Measurements from ENCODE around the gene CYP24A1. TPM values are rescaled to one million over a fixed set of nuclear protein-coding genes. Genes with fewer than 3 reads are reported as not detected.

The CYP24A1 gene
- not detected for total RNA-seq
- long read RNA-seq = 0 reads

DNA sequence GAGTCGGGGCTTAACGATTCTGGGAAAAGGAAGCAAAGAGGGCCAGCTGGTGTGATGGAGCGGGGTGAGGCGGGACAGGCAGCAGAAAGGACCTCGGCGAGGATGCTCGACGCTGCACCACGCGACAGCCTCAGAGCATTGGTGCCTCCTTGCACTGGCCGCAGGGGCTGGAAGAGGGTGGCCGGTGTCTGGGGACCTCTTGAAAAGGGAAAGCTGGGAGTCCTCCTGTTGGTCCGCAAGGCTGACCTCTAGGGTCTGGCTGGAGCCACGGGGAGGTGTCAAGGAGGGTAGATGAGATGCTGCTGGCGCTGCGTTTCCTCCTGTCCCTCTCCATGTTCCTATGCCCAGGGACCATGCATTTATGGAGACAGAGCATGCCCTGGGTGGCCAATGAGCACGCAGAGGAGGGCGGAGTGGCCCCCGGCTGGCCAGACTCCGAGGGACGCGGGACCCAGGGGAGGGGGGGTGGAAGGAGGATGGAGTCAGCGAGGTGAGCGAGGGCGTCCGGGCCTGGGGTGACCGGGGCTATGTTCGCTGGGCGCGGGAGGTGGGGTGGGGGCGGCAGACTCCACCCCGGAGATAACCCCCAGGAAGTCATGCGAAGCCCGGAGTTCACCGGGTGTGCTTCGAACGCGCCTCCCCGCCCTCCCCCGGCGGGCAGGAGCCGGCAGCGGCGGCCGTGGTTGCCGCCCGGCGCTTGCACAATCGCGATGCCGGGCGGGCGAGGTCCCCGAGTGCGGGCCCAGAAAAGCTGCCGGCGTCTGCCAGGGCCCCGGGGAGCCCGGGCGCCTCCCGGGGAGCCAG is at the start of gene CYP24A1:
TSS of gene CYP24A1 (minus strand) at position 334 of the 804 bp plus-strand sequence. CDS start 407 bp downstream, outside the sequence.
- DNase-seq (ENCODE audit: low spot score) = no peak

DNA sequence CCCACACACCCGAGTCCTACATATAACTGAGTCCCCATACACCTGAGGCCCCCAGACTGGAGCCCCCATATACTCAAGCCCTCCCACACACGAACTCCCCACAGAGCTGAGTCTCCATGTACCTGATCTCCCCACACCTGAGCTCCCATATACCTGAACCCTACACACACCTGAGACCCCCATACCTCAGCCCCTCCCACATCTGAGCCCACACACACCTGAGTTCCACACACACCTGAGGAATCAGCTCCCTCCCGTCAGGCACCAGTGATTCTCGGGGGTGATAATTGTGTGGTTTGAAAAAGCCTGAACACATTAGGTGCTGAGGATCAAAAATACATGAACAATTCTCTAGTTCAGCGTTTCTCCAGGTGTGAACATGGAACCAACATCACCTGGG is 49.5 kb upstream of the CYP24A1 start:
- DNase-seq (ENCODE audit: low spot score) = no peak
- intact Hi-C loops (cut with DNase I) = no loop called here

More for the DNA sequence above, at the start of gene CYP24A1:
- intact Hi-C loops (cut with DNase I) = no loop called here

DNA sequence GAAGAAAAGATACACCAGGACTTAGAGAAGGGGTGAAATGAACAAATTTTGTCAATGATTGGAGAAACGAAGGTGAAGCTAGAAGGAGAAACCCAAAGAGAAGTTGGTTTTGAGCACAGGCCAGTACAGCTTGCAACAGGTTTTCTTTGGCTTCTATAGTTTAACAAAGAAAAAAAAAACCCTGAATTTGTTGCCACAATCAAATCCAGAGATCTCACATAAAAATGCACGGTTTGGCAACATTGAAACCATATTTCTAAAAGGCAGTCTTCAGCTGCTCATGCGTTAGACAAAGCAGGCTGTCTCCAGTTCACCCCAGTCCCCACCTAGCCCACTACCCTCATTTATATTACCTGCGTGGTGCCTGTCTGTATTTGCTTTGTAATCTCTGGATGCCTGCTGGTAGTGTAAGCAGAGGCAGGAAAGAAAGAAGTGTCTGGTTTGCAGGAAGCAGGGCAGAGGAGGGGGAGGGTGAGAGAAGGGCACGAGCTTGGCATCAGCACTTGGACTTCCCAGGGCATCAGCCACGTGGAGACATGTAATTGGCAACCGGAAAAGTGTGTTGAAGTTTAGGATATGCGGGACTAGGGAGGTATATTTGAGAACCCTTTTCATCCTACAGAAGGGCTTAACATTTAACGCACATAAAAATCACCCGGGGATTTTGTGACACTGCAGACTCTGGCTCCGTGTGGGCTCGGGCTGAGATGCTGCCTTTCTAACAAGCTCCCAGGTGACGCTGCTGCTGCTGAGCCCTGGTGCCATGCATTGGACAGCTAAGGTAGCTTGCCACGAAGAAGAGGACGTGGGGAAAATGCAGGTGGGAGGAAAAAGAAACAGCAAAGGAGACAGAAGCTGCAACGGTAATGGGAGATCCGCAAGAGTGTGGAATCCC is 48.5 kb upstream of the CYP24A1 start:
- intact Hi-C loops (cut with DNase I) = loop anchor here (2.0 kb wide), 1 partner anchor 425 kb away; no protein-coding TSS in a partner anchor
- DNase-seq (ENCODE audit: low spot score) = no peak

DNA sequence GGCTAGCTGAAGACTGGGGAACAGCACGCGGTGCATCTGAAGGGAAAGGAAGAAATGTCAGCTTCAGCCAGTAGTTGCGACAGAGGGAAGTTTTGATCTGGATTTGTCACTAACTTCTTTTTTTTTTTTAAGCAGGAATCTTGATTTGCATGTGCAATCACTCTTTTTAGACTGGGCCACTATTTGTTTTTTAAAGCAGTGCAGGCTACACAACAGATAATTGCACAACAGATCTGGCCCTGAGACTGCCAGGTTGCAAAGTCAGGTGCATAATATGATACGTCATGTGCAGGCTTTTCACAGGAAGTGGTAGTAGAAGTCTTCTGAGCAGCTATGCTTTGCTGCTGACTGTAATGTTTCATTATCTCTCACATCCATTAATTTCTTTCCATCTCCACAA is 47.6 kb upstream of the CYP24A1 start:
- intact Hi-C loops (cut with DNase I) = loop anchor here (2.0 kb wide), 1 partner anchor 425 kb away; no protein-coding TSS in a partner anchor
- DNase-seq (ENCODE audit: low spot score) = no peak

DNA sequence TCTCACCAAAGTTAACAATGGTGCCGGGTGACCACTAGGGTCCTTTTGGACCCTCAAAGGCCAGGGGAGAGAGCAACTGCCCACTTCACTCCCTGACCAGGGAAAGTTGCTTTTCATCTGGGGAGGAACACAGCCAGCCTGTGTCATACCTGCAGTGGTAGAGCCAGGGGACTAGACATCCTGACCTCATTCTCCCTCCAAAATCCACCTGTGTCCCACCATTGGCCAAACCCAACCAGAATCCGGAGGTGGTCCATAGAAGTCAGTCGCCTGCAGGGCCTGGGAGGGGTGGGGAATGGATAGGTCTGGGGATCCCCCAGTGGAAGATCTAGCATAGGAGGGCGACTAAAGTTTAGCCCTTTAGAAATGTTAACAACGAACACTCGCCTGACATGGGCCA is 46.9 kb upstream of the CYP24A1 start:
- intact Hi-C loops (cut with DNase I) = loop anchor here (2.0 kb wide), 1 partner anchor 426 kb away; no protein-coding TSS in a partner anchor
- DNase-seq (ENCODE audit: low spot score) = no peak

DNA sequence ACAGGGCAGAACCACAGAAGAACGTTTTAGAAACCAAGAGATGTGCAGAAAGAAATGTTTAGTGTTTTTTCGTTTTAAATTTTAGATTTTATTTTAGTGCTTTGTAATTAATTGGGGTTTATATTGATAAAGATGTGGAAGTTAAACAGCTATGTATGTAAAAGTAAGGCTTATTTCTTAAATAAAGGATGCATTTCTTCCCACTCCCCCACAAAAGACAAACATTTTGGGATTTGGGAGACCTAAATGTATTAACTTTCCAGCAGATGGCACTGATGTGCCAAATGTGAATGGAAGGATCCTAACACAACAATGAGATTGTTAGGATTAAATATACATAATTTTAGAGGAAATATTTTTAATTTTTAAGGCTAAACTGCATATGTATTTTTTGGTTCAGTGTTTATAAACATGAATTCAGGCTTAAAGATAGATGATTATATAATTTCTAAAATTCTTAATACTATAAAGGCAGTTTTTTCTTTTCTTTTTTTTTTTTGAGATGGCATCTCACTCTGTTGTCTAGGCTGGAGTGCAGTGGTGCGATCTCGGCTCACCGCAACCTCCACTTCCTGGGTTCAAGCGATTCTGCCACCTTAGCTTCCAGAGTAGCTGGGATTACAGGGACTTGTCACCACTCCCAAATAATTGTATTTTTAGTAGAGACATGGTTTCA is 46.1 kb upstream of the CYP24A1 start:
- no peak for DNase-seq (ENCODE audit: low spot score)
- intact Hi-C loops (cut with DNase I) = loop anchor here (2.0 to 5.0 kb wide), 2 partner anchors 257 to 427 kb away; partner anchors contain the start of gene DOK5

DNA sequence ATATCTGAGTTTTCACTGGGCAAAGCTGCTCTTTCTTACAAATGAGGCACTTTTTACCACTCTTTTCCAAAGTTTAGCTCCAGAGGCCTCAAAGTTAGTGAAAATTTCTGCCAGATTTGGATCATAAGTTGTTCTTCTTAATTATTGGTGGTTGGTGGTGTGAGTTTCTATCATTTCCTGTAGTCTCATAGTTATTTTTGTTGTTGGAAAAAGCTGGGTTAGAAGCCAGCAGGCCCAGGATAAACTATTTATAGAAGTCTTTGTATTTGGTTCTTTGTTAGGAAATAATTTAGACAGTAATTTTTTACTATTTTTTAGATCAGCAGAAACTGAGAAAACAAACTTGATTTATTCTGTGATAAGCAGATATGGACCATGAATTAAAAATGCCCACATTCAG is 44.7 kb upstream of the CYP24A1 start:
- intact Hi-C loops (cut with DNase I) = loop anchor here (5.0 kb wide), 1 partner anchor 259 kb away; the partner anchor contains the start of gene DOK5
- no peak for DNase-seq (ENCODE audit: low spot score)

DNA sequence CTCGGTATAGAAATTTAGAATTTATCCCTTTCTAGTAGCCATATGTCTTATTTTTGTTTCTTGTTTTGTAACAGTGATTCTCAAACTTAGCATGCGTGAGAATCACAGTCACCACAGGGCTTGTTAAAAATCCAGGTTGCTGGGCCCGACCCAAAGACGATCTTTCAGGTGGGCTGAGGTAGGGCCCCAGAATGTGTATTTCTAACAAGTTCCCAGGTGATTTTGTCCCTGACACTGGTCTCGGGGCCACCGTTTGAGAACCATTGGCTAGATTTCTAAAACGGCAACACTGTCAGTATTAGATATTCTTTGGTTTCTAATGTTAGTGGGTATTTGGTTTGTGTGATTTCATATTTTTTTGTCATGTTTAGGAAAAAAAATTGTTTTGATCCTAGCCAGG is 44.0 kb upstream of the CYP24A1 start:
- intact Hi-C loops (cut with DNase I) = loop anchor here (5.0 kb wide), 1 partner anchor 260 kb away; the partner anchor contains the start of gene DOK5
- no peak for DNase-seq (ENCODE audit: low spot score)

DNA sequence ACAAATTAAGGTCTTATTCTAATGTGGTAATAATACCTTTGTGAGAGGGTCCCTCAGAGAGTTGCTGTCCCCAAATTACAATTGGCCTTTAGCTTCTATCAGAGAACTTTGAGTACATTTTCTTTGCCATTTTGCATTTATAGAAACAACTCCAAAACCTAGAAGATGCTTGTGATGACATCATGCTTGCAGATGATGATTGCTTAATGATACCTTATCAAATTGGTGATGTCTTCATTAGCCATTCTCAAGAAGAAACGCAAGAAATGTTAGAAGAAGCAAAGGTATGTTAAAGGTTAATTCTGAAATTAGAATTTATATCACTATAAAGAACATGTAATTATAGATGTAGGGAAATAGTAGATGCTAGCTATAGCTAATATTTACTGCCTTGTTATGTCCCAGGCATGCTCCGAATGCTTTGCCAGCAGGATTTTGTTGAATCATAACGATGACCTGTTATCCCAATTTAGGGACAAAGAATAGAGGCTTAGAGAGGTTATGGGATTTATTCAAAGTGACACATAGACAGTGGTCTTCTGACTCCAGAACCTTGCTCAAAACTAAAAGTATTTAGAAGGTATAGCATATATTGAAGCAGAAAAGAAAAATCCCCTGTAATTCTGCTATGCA is 41.5 kb upstream of the CYP24A1 start:
- no peak for DNase-seq (ENCODE audit: low spot score)
- intact Hi-C loops (cut with DNase I) = loop anchor here (5.0 kb wide), 1 partner anchor 262 kb away; the partner anchor contains the start of gene DOK5

DNA sequence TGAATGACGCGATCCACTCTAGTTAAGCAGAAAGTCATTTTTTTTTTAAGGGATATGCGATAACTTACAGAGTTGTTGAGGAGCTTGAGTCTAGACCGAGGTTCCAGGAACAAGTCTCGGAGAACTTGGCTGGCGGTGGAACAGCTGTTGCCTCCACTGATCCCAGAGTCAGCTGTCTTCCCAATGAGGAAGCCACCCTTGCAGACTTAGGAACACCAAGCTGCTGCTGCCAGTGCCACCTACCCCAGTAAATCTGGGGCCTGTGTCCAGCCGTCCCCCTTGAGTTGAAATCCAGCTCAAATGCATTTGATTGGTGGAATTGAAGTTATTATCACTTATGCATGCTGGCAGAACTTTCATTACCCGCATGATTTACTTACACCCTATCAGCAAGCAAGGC is 40.8 kb upstream of the CYP24A1 start:
- intact Hi-C loops (cut with DNase I) = no loop called here

DNA sequence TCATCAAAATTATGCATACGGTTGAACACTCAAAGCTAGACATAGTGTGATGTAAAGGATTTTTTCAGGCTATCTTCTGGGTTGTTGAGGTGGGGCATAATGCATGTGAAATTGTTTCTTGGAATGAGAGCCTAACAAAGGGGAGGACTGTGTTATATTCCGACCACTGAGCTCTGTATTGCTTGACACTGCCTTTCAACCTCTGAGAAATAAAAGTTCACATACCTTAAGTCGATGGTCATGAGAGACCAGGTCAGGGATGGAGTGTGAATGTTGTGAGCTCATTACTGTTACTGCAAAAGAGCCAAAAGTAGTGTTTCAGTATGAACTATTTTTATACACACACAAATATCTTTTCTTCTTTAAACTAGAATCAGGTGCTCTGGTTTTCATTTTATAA is 39.1 kb upstream of the CYP24A1 start:
- no peak for DNase-seq (ENCODE audit: low spot score)
- intact Hi-C loops (cut with DNase I) = no loop called here

More for the DNA sequence above, 40.8 kb upstream of the CYP24A1 start:
- DNase-seq (ENCODE audit: low spot score) = no peak

DNA sequence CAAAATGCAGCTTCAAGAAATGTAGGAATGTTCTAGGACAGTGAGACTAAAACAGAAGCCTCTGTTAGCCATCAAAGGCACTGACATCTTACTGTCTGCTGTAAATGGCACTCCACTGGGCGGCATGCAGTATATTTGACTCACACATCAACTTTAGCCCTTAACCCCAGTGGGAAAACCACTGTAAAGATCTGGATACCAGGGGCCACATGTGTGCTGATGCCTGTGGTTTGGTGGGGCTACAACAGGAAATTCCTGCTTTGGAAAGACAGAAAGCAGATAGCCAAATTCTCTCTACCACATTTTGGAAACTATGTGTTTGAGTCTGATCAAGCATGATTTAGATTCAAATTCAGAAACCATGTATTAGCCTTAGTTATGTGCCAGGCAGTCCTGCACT is 38.4 kb upstream of the CYP24A1 start:
- intact Hi-C loops (cut with DNase I) = no loop called here
- no peak for DNase-seq (ENCODE audit: low spot score)

DNA sequence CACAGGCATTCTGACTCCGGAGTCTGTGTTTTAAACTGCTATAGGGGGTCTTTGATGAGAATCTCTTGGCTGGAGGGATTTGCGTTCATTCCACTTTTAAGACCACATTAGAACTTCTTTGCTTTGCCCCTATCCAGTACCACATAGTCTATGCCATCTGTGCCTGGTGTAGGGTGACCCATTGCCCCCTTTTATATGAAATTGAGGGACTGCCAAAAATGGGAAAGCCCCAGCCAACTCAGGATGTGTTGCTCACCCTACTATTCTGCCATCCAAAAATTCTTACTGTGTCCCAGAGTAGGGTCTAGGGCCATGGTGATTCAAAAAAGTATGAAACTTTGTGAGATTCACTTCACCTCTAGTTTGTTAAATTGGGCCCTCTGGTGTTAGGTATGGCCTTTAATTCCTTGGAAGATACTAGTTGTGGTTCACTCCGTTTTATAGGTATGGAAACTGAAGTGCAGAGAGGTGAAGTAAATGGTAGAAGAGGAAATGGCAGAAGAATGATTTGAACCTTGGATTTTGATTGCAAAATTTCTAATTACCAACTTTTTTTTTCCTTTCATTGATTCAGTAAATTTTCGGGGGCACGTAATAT is 35.5 kb upstream of the CYP24A1 start:
- intact Hi-C loops (cut with DNase I) = no loop called here
- DNase-seq (ENCODE audit: low spot score) = no peak

DNA sequence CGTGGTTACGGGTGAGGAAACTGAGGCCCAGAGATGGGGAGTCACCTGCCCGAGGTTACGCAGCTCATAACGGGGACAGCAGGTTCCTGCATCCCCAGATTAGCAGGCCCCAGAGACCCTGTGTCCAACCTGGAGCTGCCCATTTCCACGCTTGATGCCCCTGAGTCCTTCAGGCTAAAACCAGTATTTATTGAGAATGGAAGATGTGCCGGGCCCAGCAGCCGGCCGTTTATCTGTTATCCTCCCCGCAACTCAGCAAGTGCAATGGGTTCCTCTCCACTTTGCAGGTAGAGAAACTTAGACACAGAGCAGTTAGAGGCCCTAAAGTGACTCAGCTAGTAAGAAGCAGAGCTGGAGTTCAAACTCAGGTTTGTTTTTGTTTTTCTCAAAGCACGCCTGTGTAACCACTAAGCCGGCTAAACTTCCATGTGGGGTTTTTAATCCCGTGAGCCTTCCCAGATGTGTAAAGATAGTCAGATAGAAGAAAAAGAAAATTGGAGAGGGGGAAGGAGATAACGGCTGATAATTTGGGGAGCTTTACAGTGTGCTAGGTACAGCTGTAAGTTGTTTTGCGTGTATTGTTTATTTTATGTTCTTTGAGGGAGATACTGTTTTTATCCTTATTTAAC is 34.9 kb upstream of the CYP24A1 start:
- intact Hi-C loops (cut with DNase I) = no loop called here
- DNase-seq (ENCODE audit: low spot score) = no peak

DNA sequence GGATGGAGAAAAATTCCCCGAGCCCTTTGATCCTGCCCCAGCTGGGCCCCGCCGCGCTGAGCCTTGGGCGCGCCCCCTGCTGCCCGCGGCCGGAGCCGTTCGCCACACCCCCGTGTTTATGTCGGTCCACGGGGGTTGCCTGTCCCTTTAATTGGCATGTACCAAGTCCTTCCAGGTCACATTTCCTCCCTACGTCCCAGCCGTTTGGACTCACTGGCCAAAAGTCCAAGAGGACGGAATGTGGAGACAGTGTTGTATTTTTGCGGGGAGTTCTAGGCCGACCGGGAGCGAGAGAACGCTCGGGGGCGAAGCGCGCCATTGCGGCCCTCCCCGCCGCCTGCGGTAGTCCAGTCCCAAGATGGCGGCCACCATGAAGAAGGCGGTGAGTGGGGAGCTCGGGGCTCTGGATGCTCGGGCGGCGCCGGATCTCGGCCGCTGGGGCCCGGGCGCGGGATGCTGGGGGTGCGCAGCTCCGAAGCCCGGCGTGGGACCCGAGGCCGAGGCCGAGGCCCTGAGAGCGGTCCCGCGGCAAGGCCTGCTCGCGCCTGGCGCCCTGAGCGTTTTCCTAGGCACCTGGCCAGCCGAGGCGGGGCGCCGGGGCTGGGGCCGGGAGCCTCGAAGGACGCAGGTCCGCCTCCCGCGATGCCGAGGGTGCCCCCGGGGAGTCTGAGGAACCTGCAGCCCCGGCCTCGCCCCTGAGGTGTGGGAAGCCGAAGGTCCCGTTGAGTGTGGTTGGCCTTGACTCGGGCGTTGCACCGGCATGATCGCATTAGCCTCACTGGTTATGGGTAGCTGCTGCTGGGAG is 34.2 kb upstream of the CYP24A1 start, which contains the start of gene PFDN4:
TSS of gene PFDN4 (plus strand) at position 345 of the 805 bp plus-strand sequence. CDS start at position 359, 14 bp downstream.
- DNase-seq (ENCODE audit: low spot score) = peak; percentile 89
- intact Hi-C loops (cut with DNase I) = no loop called here

DNA sequence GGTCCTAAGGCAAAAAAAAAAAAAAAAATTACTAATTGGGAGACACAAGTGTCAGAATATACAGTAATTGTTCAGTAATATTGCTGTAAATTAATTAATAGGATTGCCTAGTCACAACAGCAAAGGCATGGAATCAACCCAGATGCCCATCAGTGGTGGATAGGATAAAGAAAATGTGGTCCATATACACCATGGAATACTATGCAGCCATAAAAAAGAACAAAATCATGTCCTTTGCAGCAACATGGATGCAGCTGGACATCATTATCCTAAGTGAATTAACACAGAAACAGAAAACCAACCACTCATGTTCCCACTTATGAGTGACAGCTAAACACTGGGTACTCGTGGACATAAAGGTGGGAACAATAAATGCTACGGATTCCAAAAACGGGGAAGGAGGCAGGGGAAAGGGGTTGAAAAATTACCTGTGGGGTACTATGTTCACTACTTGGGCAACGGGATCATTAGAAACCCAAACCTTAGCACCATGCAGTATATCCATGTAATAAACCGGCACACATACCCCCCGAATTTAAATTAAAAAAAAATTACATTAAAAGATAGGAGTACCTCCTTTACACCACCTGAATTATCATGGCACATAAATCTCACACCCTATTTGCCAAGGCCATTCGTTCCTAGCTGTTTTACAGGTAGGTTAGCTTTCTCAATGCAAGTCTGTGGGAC is 33.4 kb upstream of the CYP24A1 start:
- intact Hi-C loops (cut with DNase I) = no loop called here
- no peak for DNase-seq (ENCODE audit: low spot score)

DNA sequence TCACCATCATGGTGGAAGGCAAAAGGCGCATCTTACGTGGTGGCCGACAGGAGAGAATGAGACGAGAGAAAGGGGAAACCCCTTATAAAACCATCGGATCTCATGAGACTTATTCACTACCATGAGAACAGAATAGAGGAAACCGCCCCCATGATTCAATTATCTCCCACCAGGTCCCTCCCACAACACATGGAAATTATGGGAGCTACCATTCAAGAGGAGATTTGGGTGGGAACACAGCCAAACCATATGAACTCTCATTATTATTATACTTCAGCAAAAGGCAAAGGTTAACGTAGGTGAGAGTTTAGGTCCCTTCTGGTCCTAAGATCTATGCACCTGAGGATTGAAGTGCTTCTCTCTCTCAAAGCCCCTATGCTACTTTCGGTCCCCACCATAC is 31.7 kb upstream of the CYP24A1 start:
- DNase-seq (ENCODE audit: low spot score) = no peak
- intact Hi-C loops (cut with DNase I) = no loop called here

All from cardiac septum (tissue), 1 donor.